ENCODE data around the gene ADAT3. TPM values are rescaled to one million over a fixed set of nuclear protein-coding genes. Genes with fewer than 3 reads are reported as not detected.

The ADAT3 gene
- total RNA-seq, 1 experiment from 2014 or later: 10.0 TPM

DNA sequence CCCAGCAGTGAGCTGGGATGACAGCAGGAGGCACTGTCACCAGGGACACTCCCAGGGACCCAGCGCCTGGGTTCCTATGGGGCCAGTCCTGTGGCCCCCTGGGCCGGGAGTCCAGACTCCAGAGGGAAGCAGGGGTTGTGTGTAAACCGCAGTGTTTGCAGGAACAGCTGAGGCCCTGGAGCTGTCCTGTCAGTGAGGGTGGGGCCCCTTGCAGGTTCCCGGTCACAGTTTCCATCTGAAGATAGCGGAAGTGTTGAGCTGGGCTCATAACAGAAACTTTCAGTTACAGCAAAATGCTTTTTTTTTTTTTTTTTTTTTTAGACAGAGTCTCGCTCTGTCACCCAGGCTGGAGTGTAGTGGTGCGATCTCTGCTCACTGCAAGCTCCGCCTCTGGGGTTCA, 18.1 kb downstream of the ADAT3 start:
- DNase-seq: no peak
- no peaks in the 10 kb centered on the region for H3K27me3 ChIP-seq (ENCODE audit: control insufficient read depth, insufficient read depth, low read length)

DNA sequence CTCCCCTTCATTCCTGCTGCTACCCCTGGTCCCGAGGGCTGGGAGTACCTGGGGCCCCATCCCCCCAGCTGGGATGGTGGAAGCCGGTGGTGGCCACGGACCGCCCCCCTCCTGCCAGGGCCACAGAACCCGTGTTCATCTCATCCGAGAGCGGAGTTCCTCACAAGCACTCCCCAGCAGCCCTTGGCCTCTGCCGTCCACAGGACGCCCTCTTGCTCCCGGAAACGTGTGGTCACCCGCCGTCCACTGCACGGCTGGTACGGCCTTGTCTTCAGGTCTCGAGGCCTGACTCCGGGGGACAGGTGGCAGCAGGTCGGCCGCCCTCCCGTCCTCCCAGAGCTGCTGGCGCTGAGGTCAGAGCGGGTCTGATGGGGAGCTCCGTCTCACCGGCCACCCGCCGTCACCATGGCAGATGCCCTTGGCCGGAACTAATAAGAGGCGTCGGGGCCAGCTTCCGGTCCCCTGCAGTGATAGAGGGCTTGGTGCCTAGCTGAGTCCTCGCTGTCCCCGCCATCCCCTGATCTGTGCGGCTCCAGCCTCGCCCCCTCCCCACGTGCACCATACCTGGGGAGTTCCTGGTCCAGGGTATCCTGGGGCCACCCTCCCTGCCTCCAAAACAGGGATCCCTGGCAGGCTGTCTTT, 19.2 kb downstream of the ADAT3 start:
- no peak for DNase-seq
- Histone ChIP-seq H3K36me3 (replicated peaks; ENCODE audit: control insufficient read depth, insufficient read depth, low read length) (peaks cover 6% of the 10 kb centered on the region), H3K27me3 (ENCODE audit: control insufficient read depth, insufficient read depth, low read length) (no peaks in the 10 kb centered on the region; the same call in 1 of the 2 replicates), H3K4me3 (ENCODE audit: insufficient read depth, low read depth, low read length) (no peak overlapping the region)

More for the DNA sequence above, 18.1 kb downstream of the ADAT3 start:
- H3K36me3 ChIP-seq (replicated peaks; ENCODE audit: control insufficient read depth, insufficient read depth, low read length): peaks cover 8% of the 10 kb centered on the region
- H3K4me3 ChIP-seq (ENCODE audit: insufficient read depth, low read depth, low read length): no peak overlapping the region

DNA sequence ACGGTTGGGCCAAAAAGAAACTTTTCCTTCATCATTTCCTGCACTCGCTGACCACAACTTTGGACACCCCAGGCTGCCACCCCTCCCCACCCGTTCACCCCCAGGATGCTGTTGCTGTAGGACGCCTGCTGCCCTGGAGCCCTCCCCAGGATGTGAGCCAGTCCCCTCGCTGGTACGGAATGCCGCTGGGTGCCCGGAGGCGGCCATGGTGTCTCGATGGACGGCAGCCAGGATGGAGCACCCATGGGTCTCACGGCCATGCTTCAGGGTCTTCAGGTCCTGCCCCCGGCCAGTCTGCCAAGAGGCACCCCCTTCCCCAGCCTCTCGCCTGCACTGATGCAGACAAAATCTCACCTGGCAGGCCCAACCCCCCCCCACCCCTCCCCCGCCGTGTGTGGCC, 20.3 kb downstream of the ADAT3 start:
- no peak for DNase-seq
- Histone ChIP-seq H3K4me3 (ENCODE audit: insufficient read depth, low read depth, low read length) (no peak overlapping the region), H3K36me3 (replicated peaks; ENCODE audit: control insufficient read depth, insufficient read depth, low read length) (peaks cover 6% of the 10 kb centered on the region), H3K27me3 (ENCODE audit: control insufficient read depth, insufficient read depth, low read length) (no peaks in the 10 kb centered on the region; the same call in 1 of the 2 replicates)

DNA sequence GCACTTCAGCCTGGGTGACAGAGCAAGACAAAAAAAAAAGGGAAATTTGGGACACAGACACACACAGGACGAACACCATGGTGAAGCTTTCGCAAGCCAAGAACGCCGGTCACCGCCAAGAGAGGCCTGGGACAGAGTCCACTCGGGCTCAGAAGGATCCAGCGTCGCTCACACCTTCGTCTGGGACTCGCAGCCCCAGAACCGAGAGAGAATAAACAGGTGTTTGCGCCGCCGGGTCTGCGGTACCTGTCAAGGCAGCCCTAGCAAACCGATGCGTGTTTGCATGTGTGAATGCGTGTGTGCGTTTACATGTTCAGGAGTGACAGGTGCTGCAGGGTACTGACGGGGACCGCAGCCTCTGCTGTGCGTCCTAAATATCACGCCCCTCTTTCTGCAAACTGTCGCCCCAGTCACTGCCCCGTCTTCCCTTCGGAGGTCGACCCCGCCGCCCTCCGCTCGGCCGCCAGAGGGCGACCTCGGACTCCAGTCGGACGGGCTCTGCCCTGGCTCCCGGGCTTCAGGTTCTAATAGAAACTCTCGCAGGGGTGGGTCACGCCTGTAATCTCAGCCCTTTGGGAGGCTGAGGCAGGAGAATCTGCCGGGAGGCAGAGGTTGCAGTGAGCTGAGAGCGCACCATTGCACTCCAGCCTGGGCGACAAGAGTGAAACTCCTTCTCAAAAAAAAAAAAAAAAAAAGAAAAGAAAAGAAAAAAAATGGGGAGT, 24.0 kb downstream of the ADAT3 start:
- Histone ChIP-seq H3K36me3 (replicated peaks; ENCODE audit: control insufficient read depth, insufficient read depth, low read length) (no peaks in the 10 kb centered on the region; the same call in none of the 2 replicates), H3K27me3 (ENCODE audit: control insufficient read depth, insufficient read depth, low read length) (no peaks in the 10 kb centered on the region; the same call in 1 of the 2 replicates), H3K4me3 (ENCODE audit: insufficient read depth, low read depth, low read length) (peak overlapping the region; percentile 33)
- DNase-seq: peak; percentile 98

DNA sequence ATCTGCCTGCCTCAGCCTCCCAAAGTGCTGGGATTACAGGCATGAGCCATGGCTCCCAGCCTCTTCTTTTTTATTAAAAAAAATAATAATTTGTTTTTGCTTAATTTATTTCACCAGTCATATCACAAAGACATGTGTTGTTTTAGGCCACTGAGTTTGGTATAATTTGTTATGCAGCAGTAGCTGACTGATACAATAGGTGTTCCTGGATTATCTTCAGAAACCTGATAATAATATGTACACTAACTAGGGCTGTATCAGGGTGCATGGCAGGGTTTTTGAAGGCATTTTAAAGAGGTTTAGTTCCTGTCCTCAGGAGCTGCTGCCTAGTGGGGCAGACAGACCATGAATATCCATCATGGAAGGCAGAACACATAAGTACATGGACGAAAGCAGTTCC, 26.2 kb downstream of the ADAT3 start:
- Histone ChIP-seq H3K36me3 (replicated peaks; ENCODE audit: control insufficient read depth, insufficient read depth, low read length) (no peaks in the 10 kb centered on the region), H3K4me3 (ENCODE audit: insufficient read depth, low read depth, low read length) (no peak overlapping the region), H3K27me3 (ENCODE audit: control insufficient read depth, insufficient read depth, low read length) (no peaks in the 10 kb centered on the region; the same call in 1 of the 2 replicates)
- DNase-seq: no peak

DNA sequence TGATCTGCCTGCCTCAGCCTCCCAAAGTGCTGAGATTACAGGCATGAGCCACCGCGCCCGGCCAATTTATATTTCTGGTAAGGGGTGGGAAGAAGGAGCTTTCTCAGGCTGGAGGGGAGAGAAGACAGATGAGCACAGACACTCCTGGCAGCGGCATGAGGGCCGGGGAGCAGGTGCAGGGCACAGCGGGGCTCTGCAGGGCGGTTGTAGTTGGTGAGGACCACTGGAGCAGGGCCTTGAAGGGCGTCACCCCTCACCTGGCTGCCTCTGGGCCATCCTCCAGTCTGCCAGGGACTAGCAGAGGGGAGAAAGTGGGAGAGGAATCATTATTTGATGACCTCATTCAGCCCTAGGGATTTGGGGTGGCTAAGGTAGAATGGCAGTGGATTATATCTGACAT, 27.2 kb downstream of the ADAT3 start:
- H3K4me3 ChIP-seq (ENCODE audit: insufficient read depth, low read depth, low read length): no peak overlapping the region
- no peaks in the 10 kb centered on the region for H3K36me3 ChIP-seq (replicated peaks; ENCODE audit: control insufficient read depth, insufficient read depth, low read length)
- H3K27me3 ChIP-seq (ENCODE audit: control insufficient read depth, insufficient read depth, low read length): no peaks in the 10 kb centered on the region; the same call in 1 of the 2 replicates
- no peak for DNase-seq

DNA sequence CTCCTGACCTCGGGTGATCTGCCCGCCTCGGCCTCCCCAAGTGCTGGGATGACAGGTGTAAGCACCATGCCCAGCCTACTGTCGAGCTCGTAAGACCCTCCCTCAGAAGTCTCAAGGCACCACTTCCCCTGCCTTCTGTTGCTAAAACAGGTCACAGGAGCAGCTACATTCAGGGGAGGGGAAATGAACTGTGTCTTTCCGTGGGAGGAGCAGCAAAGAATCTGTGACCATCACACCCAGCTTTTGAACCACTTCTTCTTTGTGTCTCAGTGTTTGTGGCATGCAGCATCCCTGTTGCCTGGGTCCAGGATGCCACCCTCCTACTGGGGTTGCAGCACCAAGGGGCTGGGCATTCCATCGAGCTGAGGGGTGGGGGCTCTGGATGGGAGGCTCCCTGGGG, 28.0 kb downstream of the ADAT3 start:
- Histone ChIP-seq H3K36me3 (replicated peaks; ENCODE audit: control insufficient read depth, insufficient read depth, low read length) (no peaks in the 10 kb centered on the region), H3K4me3 (ENCODE audit: insufficient read depth, low read depth, low read length) (no peak overlapping the region), H3K27me3 (ENCODE audit: control insufficient read depth, insufficient read depth, low read length) (no peaks in the 10 kb centered on the region; the same call in 1 of the 2 replicates)
- DNase-seq: no peak

DNA sequence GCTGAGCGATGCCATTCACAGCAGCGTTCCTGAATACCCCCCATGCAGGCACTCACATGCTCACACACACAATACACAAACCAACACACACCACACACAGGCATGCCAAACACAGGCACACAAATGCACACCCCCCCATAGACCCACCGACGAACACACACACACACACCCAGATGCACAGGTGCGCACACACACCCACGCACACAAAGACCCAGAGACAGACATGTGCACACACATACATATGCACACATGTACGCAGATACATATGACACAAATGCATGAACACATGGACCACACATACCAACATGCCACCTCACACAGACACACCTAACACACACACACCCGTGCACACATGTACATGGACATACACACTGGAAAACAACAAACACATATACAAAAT, 28.7 kb downstream of the ADAT3 start:
- H3K4me3 ChIP-seq (ENCODE audit: insufficient read depth, low read depth, low read length): no peak overlapping the region
- DNase-seq: no peak
- H3K36me3 ChIP-seq (replicated peaks; ENCODE audit: control insufficient read depth, insufficient read depth, low read length): no peaks in the 10 kb centered on the region
- H3K27me3 ChIP-seq (ENCODE audit: control insufficient read depth, insufficient read depth, low read length): no peaks in the 10 kb centered on the region; the same call in 1 of the 2 replicates

DNA sequence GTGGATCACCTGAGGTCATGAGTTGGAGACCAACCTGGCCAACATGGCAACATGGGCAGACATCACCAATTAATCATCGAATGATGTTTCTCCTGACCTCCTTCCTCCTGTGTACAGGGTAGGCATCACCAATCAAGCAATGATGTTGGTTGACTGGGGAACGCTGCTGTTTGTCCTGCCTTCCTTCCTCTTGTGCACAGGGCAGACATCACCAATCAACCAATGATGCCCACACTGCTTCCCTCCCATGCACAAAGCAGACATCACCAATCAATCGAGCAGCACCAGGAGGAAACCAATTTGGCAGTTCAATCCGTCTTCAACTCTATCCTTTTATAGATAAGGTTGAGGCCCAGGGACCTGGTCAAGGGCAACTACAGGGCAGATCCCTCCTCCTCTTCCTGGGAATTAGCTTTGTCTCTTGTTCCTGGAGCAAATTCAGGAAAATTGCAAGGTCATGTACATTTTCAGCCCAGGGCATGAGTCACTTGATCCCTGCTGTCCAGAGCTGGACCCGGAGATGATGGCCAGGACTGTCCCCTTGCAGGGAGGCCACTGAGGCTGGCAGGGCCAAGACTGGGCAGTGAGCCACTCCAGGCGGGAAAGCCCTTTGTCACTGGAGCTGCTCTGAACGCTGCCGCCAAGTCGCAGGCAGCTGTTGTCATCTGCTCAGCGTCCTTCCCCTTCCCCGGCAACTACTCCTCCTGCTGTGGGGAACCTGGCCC, 30.4 kb downstream of the ADAT3 start:
- Histone ChIP-seq H3K36me3 (replicated peaks; ENCODE audit: control insufficient read depth, insufficient read depth, low read length) (no peaks in the 10 kb centered on the region), H3K4me3 (ENCODE audit: insufficient read depth, low read depth, low read length) (no peak overlapping the region), H3K27me3 (ENCODE audit: control insufficient read depth, insufficient read depth, low read length) (no peaks in the 10 kb centered on the region)
- DNase-seq: no peak

DNA sequence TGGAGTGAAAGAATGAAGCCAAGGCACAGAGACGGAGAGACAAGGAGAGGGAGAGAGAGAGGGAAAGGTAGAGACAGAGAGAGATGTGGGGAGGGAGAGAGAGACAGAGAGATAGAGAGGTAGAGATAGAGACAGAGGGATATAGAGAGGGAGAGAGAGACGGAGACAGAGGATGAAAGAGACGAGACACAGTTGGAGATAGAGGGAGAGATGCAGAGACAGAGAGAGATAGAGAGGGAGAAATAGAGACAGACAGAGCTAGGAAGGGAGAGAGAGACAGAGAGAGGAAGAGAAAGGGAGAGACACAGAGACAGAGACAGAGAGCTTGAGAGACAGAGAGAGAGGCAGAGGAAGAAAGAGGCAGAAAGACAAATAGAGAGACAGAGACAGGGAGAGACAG, 31.2 kb downstream of the ADAT3 start:
- Histone ChIP-seq H3K4me3 (ENCODE audit: insufficient read depth, low read depth, low read length) (no peak overlapping the region), H3K36me3 (replicated peaks; ENCODE audit: control insufficient read depth, insufficient read depth, low read length) (no peaks in the 10 kb centered on the region), H3K27me3 (ENCODE audit: control insufficient read depth, insufficient read depth, low read length) (no peaks in the 10 kb centered on the region)
- DNase-seq: no peak

DNA sequence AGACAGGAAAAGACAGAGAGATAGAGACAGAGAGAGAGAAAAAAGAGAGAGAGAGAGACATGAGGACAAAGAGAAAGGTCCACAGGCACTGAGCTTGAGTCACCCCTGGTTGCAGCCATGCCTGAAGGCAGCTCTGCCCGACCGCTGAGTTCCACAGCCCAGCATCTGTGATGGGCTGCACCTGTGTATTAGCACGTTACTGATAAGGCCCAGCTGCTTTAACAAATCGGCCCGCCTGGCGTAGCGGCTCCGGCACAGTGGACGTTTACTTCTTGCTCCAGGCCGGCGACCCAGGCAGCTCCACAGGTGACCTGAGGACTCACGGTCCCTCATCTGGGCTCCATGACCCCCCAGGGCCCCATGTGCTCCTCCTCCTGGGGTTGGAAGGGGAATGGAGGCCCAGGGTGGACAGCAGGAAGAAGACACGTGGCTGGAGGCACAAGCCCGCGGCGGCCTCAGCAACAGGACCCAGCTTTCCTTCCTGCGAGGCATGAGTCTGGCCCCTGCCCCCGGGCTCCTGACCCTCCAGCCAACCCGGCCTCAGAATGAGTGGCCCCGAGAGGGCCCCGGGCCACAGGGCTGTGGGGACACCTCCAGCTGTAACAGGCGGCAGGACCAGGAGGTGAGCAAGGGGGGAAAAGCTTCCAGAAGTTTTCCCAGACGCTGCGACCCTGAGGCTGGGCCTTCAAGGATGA, 31.9 kb downstream of the ADAT3 start:
- H3K27me3 ChIP-seq (ENCODE audit: control insufficient read depth, insufficient read depth, low read length): no peaks in the 10 kb centered on the region

DNA sequence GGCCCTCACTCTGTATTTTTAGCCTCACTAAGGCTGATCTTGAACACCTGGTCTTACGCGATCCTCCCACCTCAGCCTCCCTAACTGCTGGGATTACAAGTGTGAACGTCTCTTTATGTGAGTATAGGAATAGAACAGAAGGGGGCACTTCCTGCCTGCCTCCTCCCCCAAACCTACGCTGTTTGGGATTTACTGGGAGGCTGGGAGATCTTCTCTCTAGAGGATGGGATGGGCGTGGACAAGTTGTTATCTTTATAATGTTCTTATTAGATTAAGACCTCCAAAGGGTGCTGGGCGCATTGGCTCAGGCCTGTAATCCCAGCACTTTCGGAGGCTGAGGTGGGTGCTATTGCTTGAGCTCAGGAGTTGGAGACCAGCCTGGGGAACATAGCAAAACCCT, 32.9 kb downstream of the ADAT3 start:
- no peak for DNase-seq
- no peaks in the 10 kb centered on the region for H3K27me3 ChIP-seq (ENCODE audit: control insufficient read depth, insufficient read depth, low read length)

More for the DNA sequence above, 31.9 kb downstream of the ADAT3 start:
- no peaks in the 10 kb centered on the region for H3K36me3 ChIP-seq (replicated peaks; ENCODE audit: control insufficient read depth, insufficient read depth, low read length)
- DNase-seq: no peak
- H3K4me3 ChIP-seq (ENCODE audit: insufficient read depth, low read depth, low read length): no peak overlapping the region

DNA sequence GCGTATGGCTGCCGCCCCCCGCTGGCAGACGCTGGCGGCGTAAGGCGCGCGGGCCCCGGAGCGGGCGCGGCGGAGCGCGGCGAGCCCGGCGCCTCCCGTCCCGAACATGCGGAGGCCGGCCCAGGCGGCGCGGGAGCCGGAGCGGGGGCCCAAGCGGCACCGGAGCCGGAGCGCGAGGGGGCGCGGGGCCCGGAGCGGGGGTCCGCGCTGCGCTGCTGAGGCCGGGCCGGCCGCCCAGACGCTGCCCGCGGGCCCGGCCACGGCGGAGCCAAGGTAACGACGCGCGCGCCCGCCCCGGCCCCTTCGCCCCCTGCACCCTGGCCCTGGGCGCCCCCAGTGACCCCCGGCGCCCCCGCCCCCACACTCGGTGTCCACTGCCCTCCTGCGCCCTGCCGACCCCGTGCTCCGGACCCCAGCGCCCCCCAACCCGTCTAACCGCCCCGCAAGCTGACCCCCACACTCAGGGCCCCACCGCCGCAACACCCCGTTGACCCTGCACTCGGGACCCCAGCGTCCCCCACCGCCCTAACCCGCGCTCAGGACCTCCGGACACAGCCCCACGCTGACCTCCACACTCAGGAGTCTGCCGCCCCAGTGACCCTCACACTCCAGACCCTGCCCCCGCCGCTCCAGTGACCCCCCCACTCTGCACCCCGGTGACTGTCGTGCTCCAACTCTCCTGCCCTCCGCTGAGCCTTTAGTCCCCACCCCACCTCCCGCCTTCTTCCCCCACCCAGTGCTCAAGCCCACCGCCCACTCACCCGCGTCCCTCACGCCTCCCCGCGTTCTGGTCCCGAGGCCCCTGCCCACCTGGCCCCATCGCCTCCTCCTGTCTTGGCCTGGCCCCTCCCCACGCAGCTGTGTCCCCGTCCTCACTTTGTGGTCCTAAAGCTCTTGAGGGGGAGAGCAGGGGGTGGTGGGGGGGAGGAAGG, 36.2 kb downstream of the ADAT3 start, which contains the start of gene CSNK1G2:
TSS of gene CSNK1G2 (plus strand) at position 27 of the 932 bp plus-strand sequence. CDS start 28,601 bp downstream, outside the sequence.
- Histone ChIP-seq H3K27me3 (ENCODE audit: control insufficient read depth, insufficient read depth, low read length) (no peaks in the 10 kb centered on the region), H3K36me3 (replicated peaks; ENCODE audit: control insufficient read depth, insufficient read depth, low read length) (no peaks in the 10 kb centered on the region), H3K4me3 (ENCODE audit: insufficient read depth, low read depth, low read length) (peak within 1 kb of the TSS; percentile 80)
- no peak for DNase-seq

More for the DNA sequence above, 32.9 kb downstream of the ADAT3 start:
- Histone ChIP-seq H3K4me3 (ENCODE audit: insufficient read depth, low read depth, low read length) (no peak overlapping the region), H3K36me3 (replicated peaks; ENCODE audit: control insufficient read depth, insufficient read depth, low read length) (no peaks in the 10 kb centered on the region)

All from H7 (cell line).